Aorta (tissue), 5 donors: ENCODE measurements around the gene LOXL1. TPM values are rescaled to one million over a fixed set of nuclear protein-coding genes. Genes with fewer than 3 reads are reported as not detected.

ENCODE experiments used
- ATAC-seq: fragments of 200-7000 bp; cut with Tn5 transposase; one replicate; pipeline ENCODE4 v1.9.1; 2022; ENCODE audit warnings: moderate library complexity; ENCODE audit not compliant: low FRiP score
- DNase-seq, 2 donors: peaks; one replicate each; pipeline ENCODE4 v3.0.0-alpha.2; 2020
- H3K27ac ChIP-seq, 2 donors: one replicate each; pipeline ENCODE4 v1.5.1; 2013; ENCODE audit warnings: low read length in 2 of 2, mild to moderate bottlenecking in 2 of 2, moderate library complexity in 2 of 2, control low read depth in 1 of 2, inconsistent platforms in 1 of 2, low read depth in 1 of 2
- H3K27me3 ChIP-seq, 2 donors: one replicate each; pipeline ENCODE4 v1.6.1; 2013; ENCODE audit warnings: control low read depth in 1 of 2, low read length in 1 of 2, mild to moderate bottlenecking in 1 of 2, moderate library complexity in 1 of 2; ENCODE audit not compliant: insufficient read depth in 2 of 2, control insufficient read depth in 1 of 2
- H3K36me3 ChIP-seq, 2 donors: one replicate each; pipeline ENCODE4 v1.6.1; 2013; ENCODE audit warnings: control low read depth in 1 of 2, low read length in 1 of 2, mild to moderate bottlenecking in 1 of 2; ENCODE audit not compliant: insufficient read depth in 2 of 2, control insufficient read depth in 1 of 2
- H3K4me1 ChIP-seq, 2 donors: one replicate each; pipeline ENCODE4 v1.6.1; 2013; ENCODE audit warnings: low read length in 2 of 2, control low read depth in 1 of 2, mild to moderate bottlenecking in 1 of 2, moderate library complexity in 1 of 2; ENCODE audit not compliant: insufficient read depth in 2 of 2, control insufficient read depth in 1 of 2
- H3K4me3 ChIP-seq, 2 donors: one replicate each; pipeline ENCODE4 v1.5.1; 2013; ENCODE audit warnings: low read length in 2 of 2, control low read depth in 1 of 2, mild to moderate bottlenecking in 1 of 2
- H3K9me3 ChIP-seq: one replicate; pipeline ENCODE4 v1.6.1; 2013; ENCODE audit warnings: mild to moderate bottlenecking, low read length; ENCODE audit not compliant: control insufficient read depth
- WGBS, 2 donors: extraction: QIAGEN DNeasy Blood & Tissue Kit; methylation state at CpG; one replicate each; pipeline ENCODE4 v1.1.7; 2013; 5-methylcytosine and 5-hydroxymethylcytosine counted together
- intact Hi-C, 2 donors: fragments of 100-400 bp; cut with DNase I; formaldehyde crosslinking; loops; one replicate each; pipeline versions ENCODE4 v1.14.2 to v1.15.0; 2022
- polyA plus RNA-seq, 2 donors: library from polyadenylated mRNA; stranded (reverse); fragments of 200-250 nt; gene quantifications; one replicate each; pipeline ENCODE4 v1.2.3, GENCODE V29; 2013
- total RNA-seq, 2 donors: library from RNA; stranded (reverse); fragmentation: NEBNext Ultra II Directional; extraction: Animal tissue kit (Norgen Biotek cat#: 25700); gene quantifications; one replicate each; pipeline ENCODE4 v1.2.1, GENCODE V29; 2021
- donor health status: healthy with polysubstance abuse.
- donor health status: Bipolar disorder and iron deficiency.
- donor health status: DM: no; HTN: no; CAD: no.
- donor health status: DM: no; HTN: no; CAD: no.
- donor health status: DM: yes; HTN: yes; CAD: no.

LOXL1 gene
- total and polyA plus RNA-seq, 4 donors: 49.0 to 138 (median 112) TPM

- H3K27ac ChIP-seq: no peak overlapping the region
- 72 to 74% methylated on average over 15 of the region's 15 CpGs for WGBS, 2 donors
- no peaks in the 10 kb centered on the region for H3K36me3 ChIP-seq
- peak; percentile 73 to 83 for DNase-seq
- intact Hi-C loops: loop anchor here (1.0 to 2.0 kb wide), 2 partner anchors 67 kb away; no protein-coding TSS in a partner anchor
- H3K4me3 ChIP-seq: no peak overlapping the region
- no peaks in the 10 kb centered on the region for H3K9me3 ChIP-seq
- H3K4me1 ChIP-seq: no peaks in the 10 kb centered on the region
- no peaks in the 10 kb centered on the region for H3K27me3 ChIP-seq
- peak; percentile 67 for ATAC-seq
Measured at GRCh38 chr15:73897441-73898261, 28.6 kb upstream of the LOXL1 start.

- H3K9me3 ChIP-seq: no peaks in the 10 kb centered on the region
- no peak for DNase-seq
- H3K36me3 ChIP-seq: no peaks in the 10 kb centered on the region
- no peak overlapping the region for H3K4me3 ChIP-seq
- WGBS, 2 donors: 44 to 51% methylated on average over 15 of the region's 15 CpGs
- H3K27ac ChIP-seq: peak overlapping the region in 1 of 2 donors; percentile 41
- ATAC-seq: no peak
- no peaks in the 10 kb centered on the region for H3K4me1 ChIP-seq
- no peaks in the 10 kb centered on the region for H3K27me3 ChIP-seq
- intact Hi-C loops: loop anchor here in 1 of 2 donors (10.0 kb wide), 1 partner anchor 95 kb away; no protein-coding TSS in a partner anchor
Measured at GRCh38 chr15:73899197-73900094, 26.8 kb upstream of the LOXL1 start.

GRCh38 chr15:73900095-73900712, 26.1 kb upstream of the LOXL1 start:
- WGBS, 2 donors: 25 to 35% methylated on average over 10 of the region's 10 CpGs

GRCh38 chr15:73901126-73901810, 25.0 kb upstream of the LOXL1 start:
- ATAC-seq (no peak), DNase-seq (no peak)
- WGBS, 2 donors: 94 to 96% methylated on average over 7 of the region's 7 CpGs
- H3K4me1 ChIP-seq: no peaks in the 10 kb centered on the region
- no peak overlapping the region for H3K27ac ChIP-seq
- intact Hi-C loops: loop anchor here in 1 of 2 donors (10.0 kb wide), 1 partner anchor 96 kb away; no protein-coding TSS in a partner anchor
- H3K27me3 ChIP-seq: no peaks in the 10 kb centered on the region
- no peaks in the 10 kb centered on the region for H3K9me3 ChIP-seq
- H3K36me3 ChIP-seq: no peaks in the 10 kb centered on the region
- H3K4me3 ChIP-seq: no peak overlapping the region

More at GRCh38 chr15:73900095-73900712, 26.1 kb upstream of the LOXL1 start:
- intact Hi-C loops: loop anchor here in 1 of 2 donors (10.0 kb wide), 1 partner anchor 95 kb away; no protein-coding TSS in a partner anchor
- no peaks in the 10 kb centered on the region for H3K4me1 ChIP-seq
- peak overlapping the region in 1 of 2 donors; percentile 64 for H3K27ac ChIP-seq
- H3K27me3 ChIP-seq: no peaks in the 10 kb centered on the region
- no peaks in the 10 kb centered on the region for H3K9me3 ChIP-seq
- peak in 1 of 2 donors; percentile 67 for DNase-seq
- H3K4me3 ChIP-seq: no peak overlapping the region
- no peak for ATAC-seq
- no peaks in the 10 kb centered on the region for H3K36me3 ChIP-seq

- H3K36me3 ChIP-seq: no peaks in the 10 kb centered on the region
- DNase-seq (peak in 1 of 2 donors; percentile 66), ATAC-seq (no peak)
- H3K9me3 ChIP-seq: no peaks in the 10 kb centered on the region
- no peaks in the 10 kb centered on the region for H3K27me3 ChIP-seq
- H3K4me1 ChIP-seq: no peaks in the 10 kb centered on the region
- H3K27ac ChIP-seq: no peak overlapping the region
- WGBS, 2 donors: 71 to 82% methylated on average over 11 of the region's 11 CpGs
- intact Hi-C loops: loop anchor here in 1 of 2 donors (10.0 kb wide), 1 partner anchor 98 kb away; no protein-coding TSS in a partner anchor
- H3K4me3 ChIP-seq: no peak overlapping the region
Measured at GRCh38 chr15:73902121-73903020, 23.9 kb upstream of the LOXL1 start.

GRCh38 chr15:73904026-73904815, 22.0 kb upstream of the LOXL1 start:
- H3K27me3 ChIP-seq: no peaks in the 10 kb centered on the region
- ATAC-seq (no peak), DNase-seq (peak in 1 of 2 donors; percentile 57)
- intact Hi-C loops: loop anchor here in 1 of 2 donors (10.0 kb wide), 1 partner anchor 99 kb away; no protein-coding TSS in a partner anchor
- no peaks in the 10 kb centered on the region for H3K4me1 ChIP-seq
- 88 to 89% methylated on average over 9 of the region's 9 CpGs for WGBS, 2 donors
- no peaks in the 10 kb centered on the region for H3K9me3 ChIP-seq
- no peak overlapping the region for H3K4me3 ChIP-seq
- H3K36me3 ChIP-seq: no peaks in the 10 kb centered on the region
- H3K27ac ChIP-seq: no peak overlapping the region
